ENCODE results near the gene BMPR1A.
"Not testable (repeated sequence)": the region's sequence is repeated elsewhere in the genome, so short reads cannot be mapped to it uniquely, and the experiment has no call there.

DNA sequence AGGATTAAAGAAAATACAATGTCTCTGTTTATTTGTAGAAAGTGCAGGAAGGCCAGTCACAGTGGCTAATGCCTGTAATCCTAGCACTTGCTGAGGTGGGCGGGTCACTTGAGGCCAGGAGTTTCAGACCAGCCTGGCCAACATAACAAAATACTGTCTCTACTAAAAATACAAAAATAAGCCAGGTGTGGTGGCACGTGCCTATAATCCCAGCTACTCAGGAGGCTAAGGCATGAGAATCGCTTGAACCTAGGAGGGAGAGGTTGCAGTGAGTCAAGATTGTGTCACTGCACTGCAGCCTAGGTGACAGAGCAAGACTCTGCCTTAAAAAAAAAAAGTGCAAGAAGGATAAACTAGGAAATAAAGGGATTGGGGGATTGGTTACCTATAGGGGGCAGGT, 222.0 kb downstream of the BMPR1A start:
- not testable (repeated sequence) for TF ChIP-seq POLR2A (IDR thresholded peaks at IDR 0.05; ENCODE audit: insufficient read depth in 1 of 2, low read depth in 2 of 2, low read length in 2 of 2)
- TF ChIP-seq, protein P1, sequence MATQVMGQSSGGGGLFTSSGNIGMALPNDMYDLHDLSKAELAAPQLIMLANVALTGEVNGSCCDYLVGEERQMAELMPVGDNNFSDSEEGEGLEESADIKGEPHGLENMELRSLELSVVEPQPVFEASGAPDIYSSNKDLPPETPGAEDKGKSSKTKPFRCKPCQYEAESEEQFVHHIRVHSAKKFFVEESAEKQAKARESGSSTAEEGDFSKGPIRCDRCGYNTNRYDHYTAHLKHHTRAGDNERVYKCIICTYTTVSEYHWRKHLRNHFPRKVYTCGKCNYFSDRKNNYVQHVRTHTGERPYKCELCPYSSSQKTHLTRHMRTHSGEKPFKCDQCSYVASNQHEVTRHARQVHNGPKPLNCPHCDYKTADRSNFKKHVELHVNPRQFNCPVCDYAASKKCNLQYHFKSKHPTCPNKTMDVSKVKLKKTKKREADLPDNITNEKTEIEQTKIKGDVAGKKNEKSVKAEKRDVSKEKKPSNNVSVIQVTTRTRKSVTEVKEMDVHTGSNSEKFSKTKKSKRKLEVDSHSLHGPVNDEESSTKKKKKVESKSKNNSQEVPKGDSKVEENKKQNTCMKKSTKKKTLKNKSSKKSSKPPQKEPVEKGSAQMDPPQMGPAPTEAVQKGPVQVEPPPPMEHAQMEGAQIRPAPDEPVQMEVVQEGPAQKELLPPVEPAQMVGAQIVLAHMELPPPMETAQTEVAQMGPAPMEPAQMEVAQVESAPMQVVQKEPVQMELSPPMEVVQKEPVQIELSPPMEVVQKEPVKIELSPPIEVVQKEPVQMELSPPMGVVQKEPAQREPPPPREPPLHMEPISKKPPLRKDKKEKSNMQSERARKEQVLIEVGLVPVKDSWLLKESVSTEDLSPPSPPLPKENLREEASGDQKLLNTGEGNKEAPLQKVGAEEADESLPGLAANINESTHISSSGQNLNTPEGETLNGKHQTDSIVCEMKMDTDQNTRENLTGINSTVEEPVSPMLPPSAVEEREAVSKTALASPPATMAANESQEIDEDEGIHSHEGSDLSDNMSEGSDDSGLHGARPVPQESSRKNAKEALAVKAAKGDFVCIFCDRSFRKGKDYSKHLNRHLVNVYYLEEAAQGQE (IDR thresholded peaks at IDR 0.05; ENCODE audit: borderline replicate concordance in 1 of 2, low read depth in 1 of 2, low read length in 2 of 2): not testable (repeated sequence)

Data from HepG2 (cell line).